Motor neuron (in vitro differentiated cells): ENCODE measurements around the gene RAB23. TPM values are rescaled to one million over a fixed set of nuclear protein-coding genes. Genes with fewer than 3 reads are reported as not detected.

ENCODE experiments used
- ATAC-seq, 8 experiments: fragments of 200-7000 bp; cut with Tn5 transposase; replicated peaks in 6 of 8; 2 replicates each; pipeline ENCODE4 v1.8.0; 2021; ENCODE audit warnings: mild to moderate bottlenecking in 8 of 8, moderate library complexity in 8 of 8
- H3K27ac ChIP-seq, 2 donors: fragments of 250-450 bp; sonication (Bioruptor Pico); 2 replicates each; pipeline ENCODE4 v1.9.0; 2021; ENCODE audit warnings: antibody characterized with exemption in 2 of 2, mild to moderate bottlenecking in 2 of 2, moderate library complexity in 1 of 2
- H3K4me1 ChIP-seq, 2 donors: fragments of 250-450 bp; sonication (Bioruptor Pico); replicated peaks in 1 of 2; 2 replicates each; pipeline ENCODE4 v1.6.1; 2021; ENCODE audit warnings: antibody characterized with exemption in 2 of 2, mild to moderate bottlenecking in 2 of 2, moderate library complexity in 1 of 2
- H3K4me3 ChIP-seq, 5 donors: fragments of 250-450 bp; sonication (Bioruptor Pico); 2 replicates each; pipeline ENCODE4 v1.9.0; 2021; ENCODE audit warnings: antibody characterized with exemption in 5 of 5, mild to moderate bottlenecking in 5 of 5, moderate library complexity in 4 of 5
- WGBS, 10 experiments: fragments of 450-650 bp; shearing (Covaris generic); methylation state at CpG; one replicate each; pipeline ENCODE4 v1.0.0; 2022; 5-methylcytosine and 5-hydroxymethylcytosine counted together
- in situ Hi-C, 9 experiments: fragments of 400-800 bp; cut with MboI; loops; one replicate each; pipeline ENCODE4 v1.15.0; 2021; ENCODE audit warnings: low sequenced_read_pairs in 9 of 9, low pct_unique_long_range_greater_than_20kb in 2 of 9; ENCODE audit not compliant: unreplicated experiment in 9 of 9
- total RNA-seq, 8 experiments: library from RNA; unstranded; fragments of 300-600 nt; gene quantifications; 2 replicates each; pipeline versions ENCODE4 v1.2.3 to v1.2.4, GENCODE V29; 2022

The RAB23 gene
- total RNA-seq, 8 experiments from 2014 or later: 10.3 to 41.4 (median 12.4) TPM

DNA sequence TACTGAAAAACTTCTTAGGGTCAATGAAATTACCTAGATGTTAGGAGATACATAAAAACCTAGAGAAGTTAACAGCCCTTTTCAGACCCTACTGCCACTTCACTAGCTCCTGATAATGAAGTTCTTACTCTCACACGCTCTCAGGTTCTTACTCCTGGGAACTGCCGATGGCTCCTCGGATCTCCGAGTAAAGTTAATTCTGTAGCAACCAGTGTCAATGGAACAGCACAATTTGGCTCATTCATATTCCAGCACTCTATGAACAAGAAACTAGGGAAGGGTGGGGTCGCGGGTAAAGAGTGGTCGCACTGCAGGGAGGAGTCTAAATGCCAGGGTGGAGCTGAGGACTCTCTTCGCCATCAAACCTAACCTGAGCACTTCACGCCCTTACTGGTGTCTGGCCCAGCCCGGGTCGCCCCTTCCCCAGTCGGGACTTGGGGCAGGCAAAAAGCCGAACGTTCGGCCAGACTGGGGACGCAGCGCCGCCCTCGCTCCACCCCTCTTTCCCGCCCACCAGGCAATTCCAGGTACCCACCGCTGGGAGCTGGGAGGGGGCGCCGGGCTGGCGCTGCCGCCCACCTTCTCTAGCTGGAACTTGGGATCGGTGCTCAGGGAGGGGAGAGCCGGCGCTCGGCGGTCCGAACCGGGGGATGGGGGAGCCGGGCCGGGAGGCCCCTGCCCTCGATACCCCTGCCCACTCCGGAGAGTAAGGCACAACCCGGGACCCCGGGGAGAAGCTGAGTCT lies 744 bp downstream of the RAB23 start:
- in situ Hi-C loops: no loop called here
- peak; percentile 41 to 77 (median 74) for ATAC-seq
- WGBS, 10 experiments: 0% methylated on average over 1 to 8 of the region's 38 CpGs
- Histone ChIP-seq H3K4me3 (peak overlapping the region; percentile 72 to 95 (median 82)), H3K4me1 (peaks cover 3 to 8% of the 10 kb centered on the region in 2 donors), H3K27ac (peak overlapping the region; percentile 65 to 83)

GRCh38 chr6:57220083-57220703 lies 1.9 kb downstream of the RAB23 start:
- in situ Hi-C loops: no loop called here
- peaks cover 0 to 6% of the 10 kb centered on the region in 2 donors for H3K4me1 ChIP-seq
- no peak for ATAC-seq
- H3K4me3 ChIP-seq: no peak overlapping the region
- 88 to 100% (median 98%) methylated on average over 1 to 2 of the region's 2 CpGs for WGBS, 10 experiments
- H3K27ac ChIP-seq: no peak overlapping the region

- H3K4me1 ChIP-seq: peaks cover 0 to 6% of the 10 kb centered on the region in 2 donors
- H3K27ac ChIP-seq: no peak overlapping the region
- H3K4me3 ChIP-seq: no peak overlapping the region
- no peak for ATAC-seq
- WGBS, 10 experiments: 94 to 100% (median 96%) methylated on average over 5 to 11 of the region's 11 CpGs
- in situ Hi-C loops: no loop called here
Measured at GRCh38 chr6:57217270-57217669, 4.8 kb downstream of the RAB23 start.

GRCh38 chr6:57216235-57217101 lies 5.6 kb downstream of the RAB23 start:
- H3K27ac ChIP-seq: no peak overlapping the region
- in situ Hi-C loops: no loop called here
- peak in 3 of 8 experiments; percentile 50 to 73 (median 65) for ATAC-seq
- H3K4me1 ChIP-seq: peaks cover 0 to 6% of the 10 kb centered on the region in 2 donors
- H3K4me3 ChIP-seq: no peak overlapping the region
- 40 to 100% (median 76%) methylated on average over 1 to 7 of the region's 7 CpGs; no CpG with 5 or more reads in 1 of the 10 experiments for WGBS, 10 experiments

DNA sequence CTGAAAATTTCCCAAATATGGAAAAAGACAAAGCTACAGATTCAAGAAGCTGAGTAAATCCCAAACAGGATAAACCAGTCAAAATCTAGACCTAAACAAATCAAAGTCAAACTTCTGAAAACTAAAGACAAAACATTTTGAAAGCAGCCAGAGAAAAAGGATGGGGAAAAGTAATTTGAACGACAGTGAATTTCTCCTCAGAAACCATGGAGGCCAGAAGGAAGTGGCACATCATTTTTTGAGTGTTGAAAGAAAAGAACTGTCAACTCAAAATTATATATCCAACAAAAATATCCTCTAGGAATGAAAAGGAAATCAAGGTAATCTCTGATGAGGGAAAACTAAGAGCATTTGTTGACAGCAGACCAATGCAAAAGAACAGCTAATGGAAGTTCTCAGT lies 6.8 kb downstream of the RAB23 start:
- WGBS, 10 experiments: 70 to 100% (median 100%) methylated on average over 1 of the region's 1 CpG; no CpG with 5 or more reads in 1 of the 10 experiments
- ATAC-seq: no peak
- in situ Hi-C loops: no loop called here
- Histone ChIP-seq H3K4me1 (no peaks in the 10 kb centered on the region), H3K27ac (no peak overlapping the region), H3K4me3 (no peak overlapping the region)

DNA sequence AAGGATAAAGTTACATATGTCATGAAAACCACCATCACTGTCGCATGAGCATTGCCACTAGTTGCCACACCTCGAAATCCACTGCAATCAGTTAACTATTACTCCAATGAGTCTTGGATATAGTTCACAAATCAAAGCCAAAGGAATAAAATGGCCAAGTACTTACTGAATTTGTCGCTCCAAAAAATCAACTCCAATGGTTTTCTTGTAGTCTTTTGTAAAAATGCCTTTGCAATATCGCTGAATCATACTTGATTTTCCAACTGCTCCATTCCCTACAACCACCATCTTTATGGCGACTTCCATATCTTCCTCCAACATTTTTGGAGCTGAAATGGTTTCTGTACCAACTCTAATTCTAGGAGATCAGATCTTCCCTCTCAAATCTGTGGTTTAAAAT lies 12.0 kb downstream of the RAB23 start:
- in situ Hi-C loops: no loop called here
- no peak overlapping the region for H3K27ac ChIP-seq
- no peak for ATAC-seq
- no peak overlapping the region for H3K4me3 ChIP-seq
- 59 to 100% (median 94%) methylated on average over 3 to 5 of the region's 5 CpGs for WGBS, 10 experiments
- no peaks in the 10 kb centered on the region for H3K4me1 ChIP-seq

DNA sequence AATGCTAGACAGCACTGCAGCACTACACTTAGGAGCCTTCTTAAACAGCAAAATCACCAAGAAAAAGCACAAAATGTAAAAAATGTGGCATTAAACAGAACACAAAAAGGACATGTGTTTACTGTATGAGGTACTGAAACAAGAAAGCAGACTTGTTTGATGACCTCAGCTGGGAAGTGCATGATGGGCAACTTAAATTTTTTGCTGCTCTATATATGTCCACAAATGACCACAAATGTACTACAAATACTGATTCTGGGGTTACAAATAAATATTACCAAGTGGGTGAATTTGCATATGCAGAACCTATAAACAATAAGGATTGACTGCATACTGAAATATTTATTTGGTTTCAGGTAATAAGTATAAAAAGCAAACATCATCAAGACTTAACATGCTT lies 13.1 kb downstream of the RAB23 start:
- no peaks in the 10 kb centered on the region for H3K4me1 ChIP-seq
- in situ Hi-C loops: no loop called here

DNA sequence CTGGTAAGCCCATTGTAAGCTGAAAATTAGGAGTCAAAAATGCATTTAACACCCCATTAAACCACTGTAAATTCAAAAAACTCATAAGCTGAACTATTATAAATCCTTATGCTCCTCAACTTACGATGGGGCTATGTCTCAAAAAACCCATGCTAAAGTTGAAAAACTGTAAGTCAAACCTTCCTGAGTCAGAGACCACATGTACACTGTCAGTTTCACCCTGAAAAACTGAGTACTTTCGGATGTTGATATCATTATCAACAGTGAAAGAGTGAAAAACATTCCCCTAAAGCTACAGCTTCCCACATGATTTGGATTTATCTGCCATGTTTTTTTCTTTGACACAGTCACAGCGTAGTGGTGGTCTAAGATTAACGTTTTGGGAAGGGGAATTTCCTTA lies 14.2 kb downstream of the RAB23 start:
- Histone ChIP-seq H3K4me3 (no peak overlapping the region), H3K27ac (no peak overlapping the region), H3K4me1 (no peaks in the 10 kb centered on the region)
- ATAC-seq: no peak
- WGBS, 10 experiments: 74 to 100% (median 96%) methylated on average over 1 to 4 of the region's 4 CpGs
- in situ Hi-C loops: no loop called here

More for the DNA sequence above, 13.1 kb downstream of the RAB23 start:
- H3K27ac ChIP-seq: no peak overlapping the region
- ATAC-seq: no peak
- no peak overlapping the region for H3K4me3 ChIP-seq

GRCh38 chr6:57207141-57207540 lies 15.0 kb downstream of the RAB23 start:
- in situ Hi-C loops: no loop called here
- WGBS, 10 experiments: 80 to 100% (median 100%) methylated on average over 1 to 2 of the region's 2 CpGs; no CpG with 5 or more reads in 1 of the 10 experiments
- ATAC-seq: no peak
- Histone ChIP-seq H3K27ac (no peak overlapping the region), H3K4me3 (no peak overlapping the region), H3K4me1 (peaks cover 0 to 4% of the 10 kb centered on the region in 2 donors)

DNA sequence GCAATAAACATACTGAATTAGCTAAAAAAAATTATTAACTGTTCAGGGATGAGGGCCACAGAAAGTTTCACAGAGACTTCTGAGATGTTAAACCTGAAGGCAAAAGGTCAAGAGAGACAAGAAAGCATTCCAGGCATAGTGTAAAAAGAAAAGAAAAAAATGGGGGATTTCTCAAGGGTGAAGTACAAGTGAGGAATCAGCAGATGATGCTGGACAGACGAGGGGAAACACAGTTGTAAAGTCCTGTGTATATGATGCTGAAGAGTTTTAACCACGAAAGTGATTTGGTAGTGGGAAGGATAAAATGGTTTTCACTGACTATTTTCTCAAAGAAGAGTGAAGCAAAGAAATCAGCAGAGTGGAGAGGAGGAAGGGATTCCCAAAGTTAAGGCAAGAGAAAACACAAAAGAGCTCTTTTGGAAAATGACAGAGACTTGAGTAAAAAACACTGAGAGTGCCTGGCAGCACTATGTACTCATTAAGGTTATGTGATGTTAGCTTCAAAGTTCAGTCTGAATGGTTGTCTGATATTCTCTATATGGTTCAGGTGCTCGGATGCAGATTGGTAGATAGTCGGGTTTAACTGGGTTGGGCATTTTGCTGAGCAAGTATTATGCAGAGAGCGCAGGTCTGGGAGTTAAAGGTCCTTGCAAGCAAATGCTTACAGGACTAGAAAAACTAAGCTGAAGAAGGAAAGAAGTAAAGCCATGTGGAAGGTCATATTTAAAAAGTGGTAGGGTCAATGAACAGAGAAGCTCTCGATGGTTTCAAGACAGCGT lies 16.4 kb downstream of the RAB23 start:
- no peak overlapping the region for H3K4me3 ChIP-seq
- no peak for ATAC-seq
- in situ Hi-C loops: no loop called here
- H3K4me1 ChIP-seq: peaks cover 0 to 4% of the 10 kb centered on the region in 2 donors
- 50 to 96% (median 86%) methylated on average over 1 to 7 of the region's 7 CpGs for WGBS, 10 experiments
- no peak overlapping the region for H3K27ac ChIP-seq

DNA sequence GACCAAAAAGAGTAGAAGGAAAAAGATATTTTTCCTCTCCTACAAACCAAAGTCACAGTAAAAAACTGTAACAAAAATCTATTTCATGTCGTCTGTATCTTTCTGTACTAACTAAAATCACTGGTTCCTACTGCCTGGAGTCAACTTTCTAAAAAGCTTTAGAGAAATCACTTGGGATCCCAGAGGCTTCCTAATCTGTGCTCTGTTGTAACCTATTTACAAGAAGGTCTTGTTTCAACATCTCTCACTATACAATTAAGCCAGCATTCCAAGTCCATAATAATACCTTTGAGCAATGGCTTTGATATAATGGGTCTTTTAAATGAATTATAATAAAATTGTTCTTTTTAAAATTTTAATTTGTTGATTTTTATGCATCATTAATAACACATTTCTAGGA lies 20.4 kb downstream of the RAB23 start:
- WGBS, 10 experiments: 43 to 100% (median 89%) methylated on average over 1 of the region's 1 CpG; no CpG with 5 or more reads in 4 of the 10 experiments
- H3K27ac ChIP-seq: no peak overlapping the region
- no peak for ATAC-seq
- H3K4me3 ChIP-seq: no peak overlapping the region
- in situ Hi-C loops: no loop called here
- H3K4me1 ChIP-seq: peaks cover 0 to 4% of the 10 kb centered on the region in 2 donors

DNA sequence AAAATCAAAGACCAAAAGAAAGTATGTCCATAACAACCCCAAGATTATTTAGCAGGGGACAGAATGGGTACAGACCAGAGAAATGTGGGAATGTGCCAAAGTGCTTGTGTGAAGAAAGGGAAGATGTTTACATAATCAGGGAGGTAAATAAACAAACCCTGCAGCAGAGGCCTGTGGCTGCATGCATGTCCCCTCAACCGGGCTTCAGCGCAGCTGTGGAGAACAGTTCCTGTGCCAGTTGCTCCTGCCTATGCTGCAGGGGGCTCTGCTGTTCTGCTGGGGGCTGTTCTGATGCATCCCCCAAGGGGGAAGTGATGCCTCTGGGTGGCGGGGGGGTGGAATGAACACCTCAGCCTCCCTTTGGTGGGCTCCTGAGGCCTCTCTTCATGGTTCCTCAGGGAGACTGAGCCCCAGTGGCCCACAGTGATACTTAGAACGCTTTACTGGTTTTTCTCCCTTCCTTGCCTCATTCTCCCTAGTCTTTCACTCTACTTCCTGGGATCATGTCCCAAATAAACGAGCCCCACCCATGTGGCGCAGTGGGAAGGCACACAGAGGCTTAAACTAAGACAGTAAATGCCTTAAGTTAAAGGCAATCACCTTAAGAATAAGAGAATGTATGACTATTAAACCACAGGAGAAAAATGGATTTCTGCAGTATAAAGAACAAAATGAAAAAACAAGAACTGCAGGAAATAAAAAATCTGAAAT lies 23.0 kb downstream of the RAB23 start:
- H3K27ac ChIP-seq: no peak overlapping the region
- H3K4me1 ChIP-seq: peaks cover 0 to 4% of the 10 kb centered on the region in 2 donors
- in situ Hi-C loops: loop anchor here in 1 of 9 experiments (25.0 kb wide), 1 partner anchor 113 kb away; the partner anchor contains the start of gene PRIM2
- ATAC-seq: peak in 2 of 8 experiments; percentile 41 to 66
- WGBS, 10 experiments: 80 to 100% (median 88%) methylated on average over 1 to 5 of the region's 6 CpGs; no CpG with 5 or more reads in 2 of the 10 experiments
- no peak overlapping the region for H3K4me3 ChIP-seq
